Astrocyte (in vitro differentiated cells and primary cell): Measurements from ENCODE around the gene SMARCA1.

Source experiments
- EZH2 ChIP-seq: IDR thresholded peaks from 2 replicates; pipeline ENCODE4 v1.6.1; 2012; ENCODE audit warnings: mild to moderate bottlenecking, low read length, inconsistent platforms; ENCODE audit not compliant: insufficient read depth
- TF ChIP-seq, protein P1 (sequence below): IDR thresholded peaks from 2 replicates; pipeline ENCODE4 v1.5.1; 2011; ENCODE audit warnings: low read depth, mild to moderate bottlenecking, inconsistent platforms, low read length, moderate library complexity; ENCODE audit not compliant: insufficient read depth

DNA sequence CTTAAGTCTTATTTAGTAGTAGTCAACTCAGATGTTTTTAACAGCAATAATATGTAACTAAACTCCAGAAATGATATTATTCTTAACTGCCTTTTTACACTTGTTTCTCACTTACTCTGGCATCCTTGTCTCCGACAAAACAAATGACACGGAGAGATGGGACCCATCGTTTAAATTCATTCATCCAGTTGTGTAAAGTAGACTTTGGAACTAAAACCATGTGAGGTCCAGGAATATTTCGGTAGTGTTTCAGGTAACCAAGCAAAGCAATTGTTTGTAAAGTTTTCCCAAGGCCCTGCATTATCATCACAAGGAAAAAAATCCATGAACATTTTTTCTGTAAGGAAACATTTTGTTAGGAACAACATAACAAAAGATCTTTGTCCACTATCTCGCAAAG, 11.6 kb downstream of the SMARCA1 start:
- TF ChIP-seq, protein P1, sequence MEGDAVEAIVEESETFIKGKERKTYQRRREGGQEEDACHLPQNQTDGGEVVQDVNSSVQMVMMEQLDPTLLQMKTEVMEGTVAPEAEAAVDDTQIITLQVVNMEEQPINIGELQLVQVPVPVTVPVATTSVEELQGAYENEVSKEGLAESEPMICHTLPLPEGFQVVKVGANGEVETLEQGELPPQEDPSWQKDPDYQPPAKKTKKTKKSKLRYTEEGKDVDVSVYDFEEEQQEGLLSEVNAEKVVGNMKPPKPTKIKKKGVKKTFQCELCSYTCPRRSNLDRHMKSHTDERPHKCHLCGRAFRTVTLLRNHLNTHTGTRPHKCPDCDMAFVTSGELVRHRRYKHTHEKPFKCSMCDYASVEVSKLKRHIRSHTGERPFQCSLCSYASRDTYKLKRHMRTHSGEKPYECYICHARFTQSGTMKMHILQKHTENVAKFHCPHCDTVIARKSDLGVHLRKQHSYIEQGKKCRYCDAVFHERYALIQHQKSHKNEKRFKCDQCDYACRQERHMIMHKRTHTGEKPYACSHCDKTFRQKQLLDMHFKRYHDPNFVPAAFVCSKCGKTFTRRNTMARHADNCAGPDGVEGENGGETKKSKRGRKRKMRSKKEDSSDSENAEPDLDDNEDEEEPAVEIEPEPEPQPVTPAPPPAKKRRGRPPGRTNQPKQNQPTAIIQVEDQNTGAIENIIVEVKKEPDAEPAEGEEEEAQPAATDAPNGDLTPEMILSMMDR = no peak
- no peak for TF ChIP-seq EZH2
